GM18511 (cell line): Measurements from ENCODE around the gene ZNF44.

ENCODE experiments used
- ATAC-seq: cut with Tn5 transposase; IDR thresholded peaks from one replicate; pipeline ENCODE4 v1.9.1; 2021; ENCODE audit warnings: mild to moderate bottlenecking, moderate library complexity; ENCODE audit not compliant: unreplicated experiment

ZNF44 gene

GRCh38 chr19:12265921-12266704, 28.6 kb downstream of the ZNF44 start:
- no peak for ATAC-seq

DNA sequence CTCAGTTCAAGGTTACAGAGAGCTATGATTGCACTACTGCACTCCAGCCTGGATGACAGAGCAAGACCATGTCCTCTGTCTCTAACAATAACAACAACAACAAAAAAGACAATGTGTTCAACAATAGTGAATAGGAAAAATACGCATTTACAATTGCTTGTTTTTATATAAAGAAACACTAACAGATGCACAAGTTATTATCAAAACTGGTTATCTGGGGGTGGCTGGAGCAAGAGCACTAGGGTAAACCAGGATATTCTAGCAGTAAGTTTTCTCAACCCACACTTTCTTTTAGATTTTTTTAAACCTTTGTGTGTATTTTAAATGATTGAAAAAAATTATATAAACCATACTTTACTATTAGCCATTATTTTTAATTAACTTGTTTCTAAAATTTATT, 33.1 kb downstream of the ZNF44 start:
- no peak for ATAC-seq

GRCh38 chr19:12260861-12261260, 33.8 kb downstream of the ZNF44 start:
- ATAC-seq: no peak

DNA sequence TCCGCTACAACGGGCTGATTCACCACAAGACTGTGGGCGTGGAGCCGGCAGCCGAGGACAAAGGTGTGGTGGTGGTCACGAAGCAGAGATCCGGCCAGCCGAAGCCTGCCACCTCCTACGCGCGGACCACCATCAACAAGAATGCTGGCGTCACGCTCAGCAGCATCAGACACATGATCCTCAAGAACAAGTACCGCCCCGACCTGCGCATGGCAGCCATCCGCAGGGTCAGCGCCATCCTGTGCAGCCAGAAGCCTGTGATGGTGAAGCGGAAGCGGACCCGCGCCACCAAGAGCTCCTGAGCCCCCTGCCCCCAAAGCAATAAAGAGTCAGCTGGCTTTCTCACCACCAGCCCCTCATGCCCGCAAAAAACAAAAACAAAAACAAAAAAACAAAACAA, 34.4 kb downstream of the ZNF44 start:
- ATAC-seq: no peak

GRCh38 chr19:12255372-12255771, 39.3 kb downstream of the ZNF44 start:
- ATAC-seq: no peak

DNA sequence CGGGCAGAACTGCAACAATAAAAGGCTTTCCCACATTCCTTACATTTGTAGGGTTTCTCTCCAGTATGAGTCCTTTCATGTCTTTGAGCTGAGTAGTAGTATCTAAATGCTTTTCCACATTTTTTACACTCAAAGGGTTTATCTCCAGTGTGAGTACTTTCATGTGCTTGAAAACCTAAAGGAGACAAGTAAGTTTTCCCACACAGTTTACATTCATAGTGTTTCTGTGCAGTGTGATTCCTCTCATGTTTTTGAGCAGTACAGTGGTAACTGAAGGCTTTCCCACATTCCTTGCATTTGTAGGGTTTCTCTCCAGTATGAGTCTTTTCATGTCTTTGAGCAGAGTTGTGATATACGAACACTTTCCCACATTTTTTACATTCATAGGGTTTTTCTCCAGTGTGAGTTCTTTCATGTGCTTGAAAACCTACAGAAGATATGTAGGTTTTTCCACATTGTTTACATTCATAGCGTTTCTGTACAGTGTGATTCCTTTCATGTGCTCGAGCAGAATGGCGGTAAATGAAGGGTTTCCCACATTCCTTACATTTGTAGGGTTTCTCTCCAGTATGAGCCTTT, 47.0 kb downstream of the ZNF44 start:
- ATAC-seq: no peak

- ATAC-seq: no peak
Observed at GRCh38 chr19:12244370-12244769, 50.3 kb downstream of the ZNF44 start.

GRCh38 chr19:12237143-12237839, 57.4 kb downstream of the ZNF44 start:
- ATAC-seq: no peak

DNA sequence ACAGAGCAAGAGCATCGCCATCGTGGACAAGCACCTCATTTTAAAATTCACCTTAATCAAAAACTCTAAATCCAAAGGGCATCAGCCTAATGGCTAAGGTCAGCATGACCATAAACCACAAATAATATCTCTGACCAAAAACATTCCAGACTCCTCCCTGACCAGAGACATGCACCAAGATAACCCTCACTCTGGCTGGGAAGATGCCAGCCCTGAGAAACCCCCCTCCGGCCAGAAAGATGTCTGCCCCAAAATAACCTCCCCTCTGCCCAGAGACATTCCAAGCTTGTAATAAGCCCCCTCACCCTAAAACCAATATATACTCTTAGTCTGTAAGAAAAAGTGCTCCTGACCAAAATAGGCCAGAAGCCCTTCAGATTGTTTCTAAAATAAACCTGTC, 61.7 kb downstream of the ZNF44 start:
- no peak for ATAC-seq

GRCh38 chr19:12230751-12231733, 63.6 kb downstream of the ZNF44 start:
- ATAC-seq: no peak

DNA sequence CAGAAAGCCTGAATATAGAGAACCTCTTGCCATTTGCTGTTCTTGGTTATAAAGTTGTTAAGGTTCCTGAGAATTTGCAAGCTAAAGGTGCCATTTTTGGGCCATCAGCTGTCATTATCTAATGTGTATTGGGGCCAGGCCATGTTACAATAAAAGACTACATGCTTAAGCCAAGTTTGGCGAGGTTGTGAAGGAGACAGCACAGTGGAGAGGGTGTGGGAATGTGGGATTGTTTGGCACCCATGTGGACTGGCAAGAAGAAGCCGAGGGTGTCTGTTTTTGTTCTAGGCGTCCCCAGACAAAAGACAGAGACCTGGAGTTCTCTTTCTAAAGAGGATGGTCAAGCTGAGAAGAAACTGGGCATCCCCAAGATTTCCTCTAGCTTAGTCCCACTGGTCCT, 64.7 kb downstream of the ZNF44 start:
- ATAC-seq: no peak

GRCh38 chr19:12224676-12225075, 70.0 kb downstream of the ZNF44 start:
- no peak for ATAC-seq

GRCh38 chr19:12222980-12223630, 71.6 kb downstream of the ZNF44 start:
- ATAC-seq: no peak
